Measurements from ENCODE around the gene FBXO45.
A peak's percentile ranks its signal among the peaks of the same experiment; 100 is the strongest.
"Not testable (repeated sequence)": the region's sequence is repeated elsewhere in the genome, so short reads cannot be mapped to it uniquely, and the experiment has no call there.

FBXO45 gene

DNA sequence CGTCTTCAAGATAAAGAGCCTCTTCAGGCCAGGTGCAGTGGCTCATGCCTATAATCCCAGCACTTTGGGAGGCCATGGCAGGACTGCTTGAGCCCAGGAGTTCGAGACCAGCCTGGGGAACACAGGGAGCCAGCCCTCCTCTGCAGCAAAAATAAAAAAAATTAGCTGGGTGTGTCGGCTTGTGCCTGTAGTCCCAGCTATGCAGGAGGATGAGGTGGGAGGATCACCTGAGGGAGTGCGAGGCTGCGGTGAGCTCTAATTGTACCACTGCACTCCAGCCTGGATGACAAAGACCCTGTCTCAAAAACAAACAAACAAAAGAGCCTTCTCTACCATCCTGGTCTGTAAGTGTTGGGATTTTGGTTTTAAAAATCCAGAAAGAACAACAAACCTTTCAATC, 11.2 kb upstream of the FBXO45 start:
- DNase-seq (ENCODE audit: low read depth), result no peak

DNA sequence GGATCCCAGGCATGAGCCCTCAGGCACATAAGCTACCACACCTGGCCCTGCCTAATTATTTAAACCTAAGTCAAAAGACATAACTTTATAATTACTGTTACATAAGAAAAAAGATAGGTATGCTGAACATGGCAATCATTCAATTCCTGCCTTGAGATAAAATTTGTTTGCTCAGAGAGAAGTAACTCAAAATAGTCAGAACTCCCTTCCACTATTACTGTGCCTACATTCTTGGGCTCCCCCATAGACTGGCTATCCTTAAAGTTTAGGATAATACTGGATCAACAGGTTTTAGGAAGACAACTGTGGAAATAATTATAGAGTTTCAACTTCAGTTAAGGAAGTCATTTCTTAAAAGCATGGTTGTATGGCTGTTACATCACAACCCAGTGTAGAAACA, 10.0 kb upstream of the FBXO45 start:
- no peak for DNase-seq (ENCODE audit: low read depth)

DNA sequence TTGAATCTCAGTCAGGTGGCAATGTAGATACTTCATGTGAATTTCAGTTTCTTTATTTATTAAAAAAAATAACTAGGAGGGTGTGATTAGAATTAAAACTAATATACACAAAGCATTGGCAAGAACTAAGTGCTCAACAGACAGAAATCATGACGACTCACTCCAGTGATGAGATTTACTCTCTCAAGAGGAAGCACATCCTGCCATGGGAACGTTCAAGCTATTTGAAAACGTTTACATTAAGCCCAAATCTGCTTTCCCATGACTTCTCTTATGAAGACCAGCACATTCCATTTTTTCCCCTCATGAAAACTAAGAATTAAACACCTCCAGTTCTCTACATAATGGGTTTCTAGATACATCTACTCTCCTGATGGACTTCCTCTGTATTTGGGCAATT, 8.6 kb upstream of the FBXO45 start:
- no peak for DNase-seq (ENCODE audit: low read depth)

DNA sequence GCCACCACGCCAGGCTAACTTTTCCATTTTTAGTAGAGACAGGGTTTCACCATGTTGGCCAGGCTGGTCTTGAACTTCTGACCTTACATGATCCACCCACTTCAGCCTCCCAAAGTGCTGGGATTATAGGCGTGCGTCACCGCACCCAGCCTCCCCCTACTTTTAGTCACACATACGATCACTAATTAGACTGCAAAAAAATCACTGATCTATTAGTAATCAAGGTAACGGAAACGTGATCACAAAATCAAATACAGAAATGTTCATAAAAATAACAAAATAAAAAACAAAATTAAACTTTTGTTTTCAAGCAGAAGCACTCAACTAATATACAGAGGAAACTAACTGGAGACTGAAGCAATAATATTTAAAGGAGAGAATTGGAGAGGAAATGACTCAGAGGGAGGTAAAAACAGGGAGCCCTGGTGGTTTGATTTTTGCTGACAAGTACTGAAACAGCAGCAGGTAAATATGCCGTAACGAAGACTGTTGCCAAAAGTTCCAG, 4.7 kb upstream of the FBXO45 start:
- no peak for DNase-seq (ENCODE audit: low read depth)

DNA sequence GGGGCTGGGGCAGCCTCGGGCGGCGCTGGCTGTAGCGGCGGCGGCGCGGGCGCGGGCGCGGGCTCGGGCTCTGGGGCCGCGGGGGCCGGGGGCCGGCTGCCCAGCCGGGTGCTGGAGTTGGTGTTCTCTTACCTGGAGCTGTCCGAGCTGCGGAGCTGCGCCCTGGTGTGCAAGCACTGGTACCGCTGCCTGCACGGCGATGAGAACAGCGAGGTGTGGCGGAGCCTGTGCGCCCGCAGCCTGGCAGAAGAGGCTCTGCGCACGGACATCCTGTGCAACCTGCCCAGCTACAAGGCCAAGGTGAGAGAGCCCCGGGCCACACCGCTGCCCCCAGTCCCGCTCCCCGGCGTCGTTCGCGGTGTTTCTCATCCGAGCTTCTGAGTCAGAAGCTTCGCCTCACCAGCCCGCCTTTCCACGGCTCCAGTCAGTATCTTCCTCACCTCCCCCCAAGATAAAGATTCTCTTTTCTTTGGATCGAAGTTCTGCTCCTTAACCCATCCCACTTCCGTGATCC, 600 bp downstream of the FBXO45 start:
- peak; percentile 28 for DNase-seq (ENCODE audit: low read depth)

DNA sequence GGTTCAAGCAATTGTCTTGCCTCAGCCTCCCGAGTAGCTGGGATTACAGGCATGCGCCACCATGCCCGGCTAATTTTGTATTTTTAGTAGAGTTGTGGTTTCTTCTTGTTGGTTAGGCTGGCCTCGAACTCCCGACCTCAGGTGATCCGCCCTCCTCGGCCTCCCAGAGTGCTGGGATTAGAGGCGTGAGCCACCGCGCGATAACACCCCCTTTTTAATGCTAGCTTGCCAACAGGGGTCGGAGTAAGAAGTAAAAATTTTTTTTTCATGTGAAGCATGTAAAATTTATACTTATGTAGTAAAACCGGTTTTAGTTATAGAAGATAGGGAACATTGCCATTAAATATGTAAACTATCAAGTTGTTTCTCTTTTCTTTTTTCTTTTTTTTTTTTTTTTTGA, 1.9 kb downstream of the FBXO45 start:
- not testable (repeated sequence) for DNase-seq (ENCODE audit: low read depth)

DNA sequence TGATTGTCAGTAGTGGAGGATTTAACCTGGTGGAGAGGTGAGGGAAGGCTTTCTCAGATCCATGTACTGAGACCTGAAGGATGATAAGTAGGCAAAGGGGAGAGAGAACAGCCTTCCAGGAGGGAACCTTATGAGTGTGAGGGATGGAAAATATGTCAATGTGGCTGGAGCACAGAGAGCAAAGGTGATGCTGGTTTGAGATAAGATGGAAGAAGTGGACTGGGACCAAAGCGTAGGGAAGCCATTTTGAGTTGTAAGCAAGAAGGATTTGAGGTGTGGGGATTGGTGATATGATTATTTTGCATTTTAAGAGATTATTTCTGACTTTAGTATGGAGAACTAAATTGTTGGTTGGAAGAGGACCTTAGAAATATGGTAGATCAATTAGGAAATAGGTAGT, 3.9 kb downstream of the FBXO45 start:
- DNase-seq (ENCODE audit: low read depth), result no peak

DNA sequence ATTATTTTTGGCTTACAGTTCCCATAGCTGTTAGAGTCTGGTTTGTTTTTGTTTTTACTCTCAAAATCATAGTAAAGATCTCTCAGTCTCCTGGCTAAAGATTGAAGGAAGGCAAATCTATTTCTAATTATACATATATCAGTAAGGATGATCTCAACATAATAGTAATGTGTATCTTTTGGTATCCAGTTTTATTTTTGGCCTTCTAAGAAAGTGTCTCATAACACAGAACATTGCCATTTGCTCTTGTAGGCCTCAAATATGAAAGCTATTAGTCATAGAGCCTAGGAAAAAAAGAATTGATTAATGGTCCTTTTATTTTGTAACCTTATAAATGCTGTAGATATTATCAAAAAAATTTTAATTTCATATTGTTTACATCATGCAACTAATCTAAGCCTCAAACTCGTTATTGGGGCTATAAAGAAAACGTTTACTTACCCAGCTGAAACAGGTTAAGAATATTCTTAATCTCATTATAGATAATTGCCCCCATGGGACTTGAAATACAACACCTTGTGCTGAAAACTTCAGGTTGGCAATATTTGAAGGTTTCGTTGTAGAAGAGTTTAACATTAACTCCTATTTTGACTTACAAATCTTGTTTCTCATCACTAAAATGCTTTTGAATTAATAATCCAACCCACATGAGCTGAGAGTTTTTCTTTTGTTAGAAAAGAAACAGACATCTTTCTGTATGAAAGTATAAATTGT, 16.7 kb downstream of the FBXO45 start:
- no peak for DNase-seq (ENCODE audit: low read depth)

DNA sequence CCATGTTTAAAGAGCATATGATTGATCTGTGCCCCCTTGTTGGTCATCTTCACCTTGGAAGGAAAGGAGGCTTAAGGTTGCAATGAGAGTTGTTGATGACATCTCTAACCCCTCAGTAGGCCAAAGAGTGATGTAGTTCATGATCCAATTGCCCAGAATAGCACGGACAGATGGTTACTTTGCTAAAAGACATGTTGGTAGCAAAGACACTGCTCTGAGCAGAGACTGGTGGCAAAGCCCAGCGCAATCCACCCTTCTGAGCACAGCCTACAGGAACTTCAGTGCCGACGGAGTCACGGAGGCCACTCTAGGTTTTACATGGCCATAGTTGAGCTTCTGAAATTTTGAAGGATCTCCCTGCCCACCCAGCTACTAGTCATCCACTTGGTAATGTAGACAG, 21.8 kb downstream of the FBXO45 start:
- DNase-seq (ENCODE audit: low read depth), result no peak

DNA sequence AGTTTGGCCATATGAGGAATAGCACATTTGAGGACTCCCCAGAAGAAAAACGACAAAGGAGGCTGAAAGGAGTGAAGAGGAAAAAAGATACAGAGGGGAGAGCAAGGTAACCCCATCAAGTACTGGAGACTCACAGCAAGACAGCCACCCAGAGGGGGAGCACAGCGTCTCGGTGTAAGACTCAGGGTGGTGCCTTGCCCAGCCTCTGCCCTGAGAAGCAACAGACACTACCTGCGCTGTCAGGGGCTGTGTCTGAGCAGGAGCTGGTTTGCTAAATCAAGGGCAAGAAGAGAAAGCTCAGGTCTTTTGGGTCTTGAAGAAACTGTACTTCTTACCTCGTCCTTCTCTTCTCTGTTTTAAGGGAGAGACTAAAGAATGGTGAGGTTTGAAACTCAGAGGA, 27.9 kb downstream of the FBXO45 start:
- no peak for DNase-seq (ENCODE audit: low read depth)

DNA sequence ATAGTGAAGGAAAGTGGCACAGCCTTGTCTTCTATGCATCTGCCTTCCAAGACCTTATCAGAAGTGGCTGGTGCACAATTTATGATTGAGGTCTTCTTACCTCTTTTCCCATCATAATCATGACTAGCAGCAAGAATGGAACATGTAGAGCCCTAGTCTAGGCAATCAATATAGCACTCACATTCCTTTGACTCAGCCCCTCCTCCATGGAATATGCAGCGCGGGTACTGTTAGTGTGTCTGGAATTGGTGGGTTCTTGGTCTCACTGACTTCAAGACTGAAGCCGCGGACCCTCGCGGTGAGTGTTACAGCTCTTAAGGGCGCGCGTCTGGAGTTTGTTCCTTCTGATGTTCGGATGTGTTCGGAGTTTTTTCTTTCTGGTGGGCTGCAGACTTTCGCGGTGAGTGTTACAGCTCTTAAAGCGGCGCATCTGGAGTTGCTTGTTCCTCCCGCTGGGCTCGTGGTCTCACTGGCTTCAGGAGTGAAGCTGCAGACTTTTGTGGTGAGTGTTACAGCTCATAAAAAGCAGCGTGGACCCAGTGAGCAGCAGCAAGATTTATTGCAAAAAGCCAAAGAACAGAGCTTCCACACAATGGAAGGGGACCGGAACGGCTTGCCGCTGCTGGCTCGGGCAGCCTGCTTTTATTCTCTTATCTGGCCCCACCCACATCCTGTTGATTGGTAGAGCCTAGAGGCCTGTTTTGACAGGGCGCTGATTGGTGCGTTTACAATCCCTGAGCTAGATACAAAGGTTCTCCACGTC, 29.7 kb downstream of the FBXO45 start:
- peak; percentile 26 for DNase-seq (ENCODE audit: low read depth)

DNA sequence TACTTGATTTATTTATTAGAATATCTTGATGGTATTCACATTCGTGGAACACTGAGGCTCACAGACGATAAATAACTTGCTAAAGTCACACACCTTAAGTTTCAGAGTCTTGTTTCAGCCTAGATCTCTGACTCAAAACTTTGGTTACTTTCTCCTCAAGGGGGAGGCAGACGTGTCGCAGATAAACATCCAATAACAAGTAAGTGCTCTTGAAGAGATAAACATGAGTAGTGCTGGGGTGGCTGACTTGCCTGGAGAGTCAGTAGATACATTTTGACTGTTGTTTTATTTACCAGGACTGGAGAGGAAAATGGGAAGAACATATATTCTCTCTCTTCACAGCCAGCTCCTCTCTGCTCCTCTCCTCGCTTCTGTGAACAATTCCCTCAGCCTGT, 31.3 kb downstream of the FBXO45 start:
- DNase-seq (ENCODE audit: low read depth), result no peak

DNA sequence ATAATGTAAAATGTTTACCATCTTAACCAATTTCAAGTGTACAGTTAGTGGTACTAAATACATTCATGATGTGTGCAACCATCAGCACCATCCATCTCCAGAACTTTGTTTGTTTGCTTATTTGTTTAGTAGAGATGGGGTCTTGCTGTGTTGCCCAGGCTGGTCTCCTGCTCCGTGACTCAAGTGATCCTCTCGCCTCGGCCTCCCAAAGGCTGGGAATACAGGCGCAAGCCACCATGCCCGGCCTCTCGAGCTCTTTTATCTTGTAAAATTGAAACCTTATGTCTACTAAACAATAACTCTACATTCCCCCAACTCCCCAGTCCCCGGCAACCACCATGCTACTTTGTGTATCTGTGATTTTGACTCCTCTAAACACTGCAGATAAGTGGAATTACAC, 31.9 kb downstream of the FBXO45 start:
- no peak for DNase-seq (ENCODE audit: low read depth)

DNA sequence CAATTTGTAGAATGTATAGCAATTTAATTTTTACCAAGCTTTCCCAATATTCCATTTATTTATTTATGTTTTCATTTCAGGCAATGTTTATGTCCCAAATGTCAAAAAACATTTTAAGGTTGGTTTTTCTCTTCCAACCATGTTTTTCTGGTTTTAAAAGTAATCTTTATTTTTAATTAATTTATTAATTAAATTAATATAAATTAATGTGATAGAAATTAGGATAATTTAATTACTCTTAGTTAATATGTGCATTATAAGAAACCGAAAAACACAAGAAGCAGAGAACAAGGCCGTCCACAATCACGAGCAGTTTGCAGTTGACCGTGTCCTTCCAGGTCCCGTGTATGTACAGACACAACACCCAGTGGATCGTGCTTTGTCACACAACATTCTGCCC, 34.2 kb downstream of the FBXO45 start:
- DNase-seq (ENCODE audit: low read depth), result no peak

DNA sequence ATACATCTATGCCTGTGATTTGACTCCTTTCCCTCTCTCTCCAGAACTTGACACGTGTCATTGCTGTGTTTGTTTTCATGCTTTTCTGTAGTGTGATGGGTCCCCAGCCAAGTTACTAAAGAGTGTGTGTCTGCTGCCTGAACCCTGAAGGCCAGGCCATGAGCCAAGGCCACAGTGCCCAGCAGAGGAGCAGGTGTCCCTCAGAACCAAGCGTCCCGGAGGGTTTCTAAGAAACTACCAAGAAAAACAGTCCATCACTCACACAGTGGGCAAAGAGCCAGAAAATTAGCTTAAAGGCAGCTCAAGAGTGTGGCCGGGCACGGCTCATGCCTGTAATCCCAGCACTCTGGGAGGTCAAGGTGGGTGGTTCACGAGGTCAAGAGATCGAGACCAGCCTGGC, 35.2 kb downstream of the FBXO45 start:
- DNase-seq (ENCODE audit: low read depth), result no peak

DNA sequence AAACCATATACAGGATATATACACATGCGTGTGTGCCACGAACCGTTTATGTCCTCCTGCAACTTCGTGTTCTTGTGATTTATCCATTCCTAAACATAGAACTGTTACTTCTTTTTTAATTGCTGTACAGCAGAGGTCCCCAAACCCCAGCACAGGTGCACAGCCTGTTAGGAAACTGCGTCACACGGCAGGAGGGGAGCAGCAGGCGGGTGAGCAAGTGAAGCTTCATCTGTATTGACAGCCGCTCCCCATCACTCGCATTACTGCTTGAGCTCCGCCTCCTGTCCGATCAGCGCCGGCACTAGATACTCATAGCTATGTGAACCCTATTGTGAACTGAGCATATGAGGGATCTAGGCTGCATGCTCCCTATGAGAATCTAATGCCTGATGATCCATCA, 36.1 kb downstream of the FBXO45 start:
- DNase-seq (ENCODE audit: low read depth), result peak; percentile 30

DNA sequence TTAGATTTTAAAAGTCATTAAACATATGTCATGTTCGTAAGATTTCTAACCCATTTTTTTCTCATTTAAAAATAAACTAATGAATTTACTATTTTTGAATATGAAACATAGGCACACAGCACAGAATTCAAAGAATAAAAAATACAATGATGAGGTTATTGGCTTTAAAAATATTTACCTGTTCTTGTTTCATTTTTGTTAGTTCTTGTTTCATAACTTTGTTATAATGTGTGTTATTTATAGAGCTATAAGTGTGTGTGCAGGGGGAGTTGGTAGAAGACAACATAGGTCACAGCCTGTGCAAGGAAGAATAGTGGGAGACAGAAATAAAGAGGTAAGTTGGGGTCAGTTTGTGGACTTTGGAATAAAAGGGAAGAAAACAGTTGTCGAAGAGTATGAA, 40.2 kb downstream of the FBXO45 start:
- DNase-seq (ENCODE audit: low read depth), result no peak

DNA sequence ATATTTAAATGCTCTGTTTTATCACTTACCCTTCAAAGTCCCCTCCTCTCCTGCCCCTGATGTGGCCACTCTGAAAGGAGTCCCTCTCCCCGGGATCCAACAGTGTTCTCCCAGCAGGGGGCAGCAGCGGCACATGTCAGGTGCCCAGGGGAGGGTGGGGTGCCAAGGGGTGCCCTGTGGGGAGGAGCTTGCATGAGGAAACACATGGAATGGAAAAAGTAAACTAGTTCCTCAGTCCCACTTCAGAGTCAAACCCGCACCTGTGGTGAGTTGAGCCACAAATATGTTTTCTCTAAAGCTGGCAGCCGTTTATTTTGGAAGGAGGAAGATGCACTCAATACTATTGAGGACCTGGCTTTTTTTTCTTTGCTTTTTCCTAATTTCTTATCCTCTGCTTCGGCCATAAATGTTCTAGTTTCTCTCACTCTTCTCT, 40.9 kb downstream of the FBXO45 start:
- DNase-seq (ENCODE audit: low read depth), result peak; percentile 92

DNA sequence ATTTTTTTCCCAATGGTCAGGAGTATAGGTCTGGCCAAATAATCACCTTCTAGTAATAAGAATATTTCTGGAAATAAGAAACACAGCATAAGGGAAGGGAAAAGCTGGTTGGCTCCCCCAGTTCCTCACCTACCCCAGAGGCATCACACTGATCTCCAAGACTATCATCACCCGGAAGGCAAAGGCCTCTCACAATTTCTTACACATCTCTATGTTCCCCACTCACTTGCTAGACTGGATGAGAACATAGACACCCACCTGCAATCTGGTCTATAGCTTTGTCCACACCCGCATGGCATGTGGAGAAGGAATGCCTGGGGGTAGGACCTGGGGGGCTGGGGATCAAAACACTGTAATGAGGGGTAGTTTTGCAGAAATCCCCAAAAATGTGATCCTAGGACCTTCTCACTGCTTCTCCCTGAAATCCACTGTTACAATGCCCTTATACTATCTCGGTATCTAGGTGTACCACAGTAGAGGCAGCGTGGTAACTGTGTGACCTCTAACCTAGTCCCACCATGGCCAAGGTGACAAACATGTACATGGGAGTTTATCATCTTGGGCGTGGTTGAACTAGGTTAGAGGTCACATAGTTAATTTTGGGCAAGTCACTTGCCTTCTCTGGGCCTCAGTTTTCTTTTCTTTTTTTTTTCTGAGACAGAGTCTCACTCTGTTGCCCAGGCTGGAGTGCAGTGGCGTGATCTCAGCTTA, 41.5 kb downstream of the FBXO45 start:
- DNase-seq (ENCODE audit: low read depth), result no peak

DNA sequence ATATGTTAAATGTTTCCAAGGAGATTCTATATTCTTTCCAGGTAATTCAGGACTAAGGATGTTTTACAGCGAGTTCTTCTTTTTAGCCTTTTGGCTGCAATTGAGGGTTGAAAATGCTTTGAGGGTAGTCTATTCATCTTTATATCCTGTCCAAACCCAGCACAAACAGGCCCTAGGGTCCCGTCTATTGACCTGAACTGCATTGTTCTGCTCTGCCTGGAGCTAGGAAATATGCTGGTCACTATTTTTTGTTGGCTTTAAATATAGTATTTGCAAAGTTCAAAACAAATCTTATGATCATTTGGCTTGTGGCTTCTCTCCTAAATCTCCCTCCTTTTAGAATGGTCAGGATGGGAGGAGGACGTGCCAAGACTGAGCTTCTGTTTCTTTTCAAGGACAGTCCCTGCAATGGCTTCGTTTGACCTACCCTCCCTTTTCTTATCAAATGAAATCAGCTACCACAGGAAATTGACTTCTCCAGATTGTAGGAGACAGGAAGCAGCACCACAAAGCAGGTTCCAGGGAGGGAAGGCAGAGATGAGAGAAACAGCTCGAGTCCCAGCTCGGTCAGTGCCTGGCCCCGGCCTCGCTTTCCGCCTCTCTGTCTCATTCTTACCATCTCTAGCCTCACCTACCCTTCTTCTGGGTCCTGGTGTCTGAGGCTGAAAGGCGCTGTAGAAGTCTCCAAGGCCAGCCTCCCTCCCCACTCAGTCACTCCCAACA, 43.5 kb downstream of the FBXO45 start:
- no peak for DNase-seq (ENCODE audit: low read depth)

DNA sequence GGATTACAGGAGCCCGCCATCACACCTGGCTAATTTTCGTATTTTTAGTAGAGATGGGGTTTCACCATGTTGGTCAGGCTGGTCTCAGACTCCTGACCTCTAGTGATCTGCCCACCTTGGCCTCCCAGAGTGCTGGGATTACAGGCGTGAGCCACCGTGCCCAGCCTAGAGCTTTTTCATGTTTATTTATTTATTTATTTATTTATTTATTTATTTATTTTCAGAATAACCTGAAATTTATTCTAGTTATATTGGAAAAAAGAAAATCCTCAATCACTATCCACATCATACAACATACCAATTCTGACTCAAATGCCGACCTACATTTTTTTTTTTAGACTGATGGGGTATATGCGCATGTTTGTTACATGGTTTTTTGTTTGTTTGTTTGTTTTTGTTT, 46.8 kb downstream of the FBXO45 start:
- not testable (repeated sequence) for DNase-seq (ENCODE audit: low read depth)

DNA sequence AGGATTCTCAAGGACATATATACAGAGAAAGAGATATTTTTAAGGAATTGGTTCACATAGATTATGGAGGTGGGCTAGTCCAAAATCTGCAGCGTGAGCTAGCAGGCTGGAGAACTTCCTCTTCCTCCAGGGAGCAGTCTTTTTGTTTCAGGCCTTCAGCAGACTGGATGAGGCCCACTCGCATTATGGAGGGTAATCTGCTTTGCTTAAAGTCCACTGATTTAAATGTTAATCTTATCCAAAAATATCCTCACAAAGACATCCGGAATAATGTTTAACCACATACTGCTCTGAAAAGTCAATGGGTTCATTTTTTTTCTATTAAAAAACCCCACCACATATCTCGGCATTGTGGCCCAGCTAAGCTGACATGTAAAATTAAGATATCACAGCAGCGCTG, 48.8 kb downstream of the FBXO45 start:
- DNase-seq (ENCODE audit: low read depth), result no peak
